ENCODE measurements around the gene B3GNT5.

B3GNT5 gene

DNA sequence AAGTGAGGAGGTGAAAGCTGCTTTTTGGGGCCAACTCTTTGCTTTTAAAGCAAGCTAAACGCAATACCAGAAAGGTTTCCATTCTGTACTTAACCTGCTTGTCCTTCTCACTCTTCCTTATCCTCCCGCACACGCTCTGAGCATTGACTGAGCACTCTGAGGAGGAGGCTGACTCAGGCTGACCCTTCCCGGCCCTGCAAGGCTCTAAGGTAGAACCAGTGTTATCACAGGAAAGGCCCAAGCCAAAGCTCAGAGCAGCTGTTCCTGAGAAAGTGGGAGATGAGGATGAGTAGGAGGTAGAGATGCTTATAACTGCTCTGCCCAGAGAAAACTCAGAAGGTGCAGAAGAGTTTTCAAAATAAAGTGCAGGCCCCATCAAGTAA lies 2.3 kb downstream of the B3GNT5 start:
- TF ChIP-seq, protein P1, sequence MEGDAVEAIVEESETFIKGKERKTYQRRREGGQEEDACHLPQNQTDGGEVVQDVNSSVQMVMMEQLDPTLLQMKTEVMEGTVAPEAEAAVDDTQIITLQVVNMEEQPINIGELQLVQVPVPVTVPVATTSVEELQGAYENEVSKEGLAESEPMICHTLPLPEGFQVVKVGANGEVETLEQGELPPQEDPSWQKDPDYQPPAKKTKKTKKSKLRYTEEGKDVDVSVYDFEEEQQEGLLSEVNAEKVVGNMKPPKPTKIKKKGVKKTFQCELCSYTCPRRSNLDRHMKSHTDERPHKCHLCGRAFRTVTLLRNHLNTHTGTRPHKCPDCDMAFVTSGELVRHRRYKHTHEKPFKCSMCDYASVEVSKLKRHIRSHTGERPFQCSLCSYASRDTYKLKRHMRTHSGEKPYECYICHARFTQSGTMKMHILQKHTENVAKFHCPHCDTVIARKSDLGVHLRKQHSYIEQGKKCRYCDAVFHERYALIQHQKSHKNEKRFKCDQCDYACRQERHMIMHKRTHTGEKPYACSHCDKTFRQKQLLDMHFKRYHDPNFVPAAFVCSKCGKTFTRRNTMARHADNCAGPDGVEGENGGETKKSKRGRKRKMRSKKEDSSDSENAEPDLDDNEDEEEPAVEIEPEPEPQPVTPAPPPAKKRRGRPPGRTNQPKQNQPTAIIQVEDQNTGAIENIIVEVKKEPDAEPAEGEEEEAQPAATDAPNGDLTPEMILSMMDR (conservative IDR thresholded peaks at IDR 0.05; ENCODE audit: low read depth, low read length), result no peak
- peak; percentile 30 for DNase-seq (ENCODE audit: low read depth)
- peak overlapping the region; percentile 82 for H3K4me3 ChIP-seq (ENCODE audit: low read depth, low read length)

DNA sequence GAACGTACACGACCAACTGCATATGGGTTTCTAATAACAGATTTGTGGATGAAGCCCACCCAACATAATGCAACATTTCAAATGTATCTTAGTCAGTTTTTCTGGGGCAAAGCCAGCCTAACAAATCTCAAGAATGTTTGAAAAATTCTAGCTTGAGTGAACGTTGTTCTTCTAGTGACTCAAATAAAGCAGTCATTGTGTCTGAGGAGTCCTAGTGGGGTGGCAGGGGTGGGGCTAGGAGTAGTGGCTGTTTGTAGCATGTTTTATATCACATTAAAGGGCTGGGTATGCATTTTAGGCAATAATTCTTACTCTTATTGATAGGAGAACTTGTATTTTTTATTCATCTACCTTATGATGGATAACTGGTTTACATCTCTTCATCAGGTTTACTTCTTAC lies 6.0 kb downstream of the B3GNT5 start:
- DNase-seq (ENCODE audit: low read depth), result no peak
- H3K4me3 ChIP-seq (ENCODE audit: low read depth, low read length), result no peak overlapping the region
- TF ChIP-seq, protein P1 (conservative IDR thresholded peaks at IDR 0.05; ENCODE audit: low read depth, low read length), result no peak

DNA sequence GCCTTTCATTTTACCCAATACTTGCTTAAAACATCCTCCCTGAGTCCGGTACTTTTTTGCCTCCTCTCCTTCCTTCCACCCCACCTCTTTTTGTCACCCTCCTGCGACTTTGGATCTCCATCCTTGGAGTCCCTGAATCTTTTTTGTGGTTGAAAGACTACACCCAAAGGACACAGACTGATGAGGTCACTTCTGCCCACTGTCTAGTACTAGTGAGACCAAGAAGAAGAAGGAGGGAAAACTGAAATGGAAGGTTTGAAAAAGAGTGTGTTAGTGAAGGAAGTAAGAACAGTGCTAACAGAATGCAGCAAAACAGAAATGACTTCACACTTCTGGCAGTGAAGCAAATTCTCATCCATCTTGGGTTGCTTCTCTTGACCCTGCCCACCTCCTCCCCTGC lies 6.6 kb downstream of the B3GNT5 start:
- no peak overlapping the region for H3K4me3 ChIP-seq (ENCODE audit: low read depth, low read length)
- TF ChIP-seq, protein P1 (conservative IDR thresholded peaks at IDR 0.05; ENCODE audit: low read depth, low read length), result no peak

DNA sequence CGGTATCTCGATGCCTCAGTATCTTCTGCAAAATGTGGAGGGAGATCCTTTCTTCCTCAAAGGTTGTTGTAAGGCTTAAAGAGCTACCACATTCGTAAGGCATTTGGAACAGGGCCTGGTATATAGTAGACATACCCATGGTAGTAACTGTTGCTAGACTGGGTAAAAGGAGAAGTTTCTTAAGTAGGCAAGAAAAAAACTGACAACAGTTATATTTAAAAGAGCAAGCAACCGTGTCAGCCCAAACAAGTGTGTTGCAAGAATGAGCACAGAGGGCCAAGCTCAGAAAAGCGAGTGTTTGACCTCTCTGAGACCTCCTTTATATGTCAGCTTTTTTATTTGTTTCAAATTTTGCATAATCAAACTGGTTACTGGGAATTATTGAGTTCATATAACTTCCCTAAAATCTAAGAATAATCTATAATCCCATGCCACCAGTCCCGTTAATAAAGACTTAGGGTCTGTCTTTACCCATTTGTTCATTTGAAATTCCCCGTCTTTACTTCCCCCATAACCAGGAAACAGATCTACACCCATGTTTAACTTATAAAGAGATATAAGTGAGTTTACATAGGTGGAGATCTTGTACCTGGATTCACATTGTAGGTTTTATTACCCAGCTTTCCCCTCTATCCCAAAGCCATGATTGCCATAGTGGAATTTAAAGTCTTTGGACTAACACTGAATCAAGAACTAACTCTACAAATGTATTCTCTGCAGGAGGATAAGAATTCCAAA lies 7.3 kb downstream of the B3GNT5 start:
- no peak overlapping the region for H3K4me3 ChIP-seq (ENCODE audit: low read depth, low read length)
- TF ChIP-seq, protein P1 (conservative IDR thresholded peaks at IDR 0.05; ENCODE audit: low read depth, low read length), result no peak
- peak; percentile 50 for DNase-seq (ENCODE audit: low read depth)

More for the DNA sequence above, 6.6 kb downstream of the B3GNT5 start:
- DNase-seq (ENCODE audit: low read depth), result no peak

DNA sequence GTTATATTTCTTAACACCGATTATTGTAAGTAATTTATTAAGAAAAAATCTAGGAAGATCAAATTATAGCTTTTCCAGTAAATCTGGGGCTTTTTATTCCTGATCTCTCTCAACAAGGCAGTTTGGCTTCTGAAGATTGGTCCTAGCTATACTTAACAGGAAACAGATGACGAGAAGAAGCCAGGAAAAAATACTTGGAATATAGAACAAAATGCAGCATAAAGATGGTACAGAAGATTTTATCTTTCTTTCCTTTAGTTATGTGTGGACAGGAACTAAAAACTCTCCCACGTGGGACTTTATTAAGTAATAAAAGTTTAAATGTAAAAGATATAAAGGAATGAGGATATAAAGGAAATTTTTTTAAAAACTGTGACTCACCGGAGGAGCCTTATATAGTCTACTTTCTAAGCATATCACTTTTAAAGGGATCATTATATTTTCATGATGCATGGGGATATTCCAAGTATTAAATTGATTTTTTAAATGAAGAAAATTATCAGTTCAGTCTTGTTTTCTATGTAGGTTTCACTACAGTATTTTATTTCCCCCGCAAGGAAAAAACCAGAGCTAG lies 8.2 kb downstream of the B3GNT5 start:
- DNase-seq (ENCODE audit: low read depth), result no peak
- TF ChIP-seq, protein P1 (conservative IDR thresholded peaks at IDR 0.05; ENCODE audit: low read depth, low read length), result no peak
- no peak overlapping the region for H3K4me3 ChIP-seq (ENCODE audit: low read depth, low read length)

DNA sequence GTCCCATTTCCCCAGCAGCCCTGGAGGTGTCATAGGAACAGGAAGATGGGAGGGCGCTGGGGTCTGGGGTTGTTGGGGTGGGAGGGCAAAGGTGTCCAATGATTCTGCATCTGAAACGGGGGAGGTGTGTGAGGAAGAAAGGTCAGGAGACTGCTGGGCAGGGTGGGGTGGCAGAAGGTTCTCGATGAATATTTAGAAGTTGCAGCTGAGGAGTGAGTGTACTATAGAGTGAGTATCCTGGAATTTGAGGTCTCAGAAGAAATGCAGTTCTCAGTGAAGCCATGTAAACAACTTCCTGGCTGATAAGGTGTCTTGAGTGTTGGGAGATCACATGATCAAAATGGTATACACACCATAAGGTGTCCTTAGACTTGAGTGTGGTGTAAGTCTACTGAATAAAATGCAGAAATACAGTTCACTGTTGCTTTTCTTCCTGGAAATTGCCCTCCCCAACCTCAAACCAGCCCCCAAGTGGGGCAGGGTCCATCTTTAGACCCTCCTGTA lies 9.9 kb downstream of the B3GNT5 start:
- no peak overlapping the region for H3K4me3 ChIP-seq (ENCODE audit: low read depth, low read length)
- DNase-seq (ENCODE audit: low read depth), result peak; percentile 61
- TF ChIP-seq, protein P1 (conservative IDR thresholded peaks at IDR 0.05; ENCODE audit: low read depth, low read length), result no peak

Data from choroid plexus epithelial cell (primary cell).